ENCODE results near the gene NADK.
"Not testable (repeated sequence)": the region's sequence is repeated elsewhere in the genome, so short reads cannot be mapped to it uniquely, and the experiment has no call there.

The NADK gene

DNA sequence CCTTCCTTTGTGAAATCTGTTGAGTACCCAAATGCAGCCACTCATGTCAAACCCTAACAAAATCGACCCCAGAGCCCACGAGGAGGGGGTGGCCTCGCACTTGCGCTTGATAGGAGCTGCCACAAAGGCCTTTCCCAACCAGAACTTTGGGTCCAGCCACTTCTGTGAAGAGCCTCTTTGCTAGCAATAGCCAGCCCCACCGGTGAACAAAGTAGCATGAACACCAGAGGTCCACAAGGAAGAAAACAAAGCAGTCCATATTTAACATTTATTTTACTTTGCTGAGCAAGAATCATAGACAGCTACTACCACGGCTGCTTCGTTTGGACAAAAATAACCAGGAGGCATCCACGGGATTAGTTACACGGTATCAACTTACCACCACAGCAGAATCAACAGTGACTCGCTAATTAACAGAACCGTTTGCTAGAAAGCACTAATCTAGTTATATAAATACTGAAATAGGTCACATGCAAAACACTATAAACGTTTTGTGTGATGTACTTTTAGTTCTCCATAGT lies 51.1 kb downstream of the NADK start:
- not testable (repeated sequence) for DNase-seq; H4K8ac ChIP-seq (ENCODE audit: low read length); H3K18ac ChIP-seq (ENCODE audit: low read depth in 1 of 2, low read length in 2 of 2); H2AFZ ChIP-seq (ENCODE audit: low read depth, low read length); H3K4me3 ChIP-seq (ENCODE audit: insufficient read depth in 1 of 2, low read depth in 1 of 2, low read length in 2 of 2); H2AK5ac ChIP-seq (ENCODE audit: low read length, severe bottlenecking); H3K4me1 ChIP-seq (ENCODE audit: control insufficient read depth, insufficient read depth, low read depth, low read length); H3K27me3 ChIP-seq (ENCODE audit: control insufficient read depth in 1 of 2, insufficient read depth in 1 of 2, low read length in 2 of 2); H3K9me3 ChIP-seq (ENCODE audit: control insufficient read depth, low read length); H3K4me2 ChIP-seq (ENCODE audit: low read length, poor library complexity, severe bottlenecking); H2BK5ac ChIP-seq (ENCODE audit: low read depth, low read length, poor library complexity, severe bottlenecking); H3K14ac ChIP-seq (ENCODE audit: low read length in 2 of 2); H3K79me1 ChIP-seq (replicated peaks; ENCODE audit: low read length, poor library complexity, severe bottlenecking); H2BK15ac ChIP-seq (ENCODE audit: low read depth, poor library complexity, severe bottlenecking); H3K4ac ChIP-seq (ENCODE audit: low read depth in 1 of 2, low read length in 2 of 2); H2BK120ac ChIP-seq (ENCODE audit: low read depth, low read length); H4K91ac ChIP-seq (ENCODE audit: low read length); H3K27ac ChIP-seq (ENCODE audit: low read length, poor library complexity, severe bottlenecking); H3K23ac ChIP-seq (ENCODE audit: low read length in 2 of 2); H2BK12ac ChIP-seq (ENCODE audit: low read length in 2 of 2)
- H3K9ac ChIP-seq (ENCODE audit: low read length): peak overlapping the region; percentile 18
- peaks cover 16 to 18% of the 10 kb centered on the region in 2 experiments for H3K36me3 ChIP-seq (ENCODE audit: control insufficient read depth in 1 of 2, insufficient read depth in 2 of 2, low read depth in 1 of 2, low read length in 2 of 2)
- 95% methylated on average over 5 of the region's 12 CpGs for WGBS

DNA sequence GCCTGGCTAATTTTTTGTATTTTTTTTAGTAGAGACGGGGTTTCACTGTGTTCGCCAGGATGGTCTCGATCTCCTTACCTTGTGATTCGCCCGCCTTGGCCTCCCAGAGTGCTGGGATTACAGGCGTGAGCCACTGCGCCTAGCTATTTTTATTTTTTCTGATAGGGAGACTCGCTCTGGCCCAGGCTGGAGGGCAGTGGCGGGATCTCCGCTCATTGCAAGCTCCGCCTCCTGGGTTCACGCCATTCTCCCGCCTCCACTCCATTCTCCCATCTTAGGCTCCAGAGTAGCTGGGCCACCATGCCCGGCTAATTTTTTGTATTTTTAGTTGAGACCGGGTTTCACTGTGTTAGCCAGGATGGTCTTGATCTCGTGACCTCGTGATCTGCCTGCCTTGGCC lies 52.2 kb downstream of the NADK start:
- not testable (repeated sequence) for H2BK5ac ChIP-seq (ENCODE audit: low read depth, low read length, poor library complexity, severe bottlenecking); H3K9me3 ChIP-seq (ENCODE audit: control insufficient read depth, low read length); H3K4me2 ChIP-seq (ENCODE audit: low read length, poor library complexity, severe bottlenecking); H3K27ac ChIP-seq (ENCODE audit: low read length, poor library complexity, severe bottlenecking); H3K79me1 ChIP-seq (replicated peaks; ENCODE audit: low read length, poor library complexity, severe bottlenecking); H2BK15ac ChIP-seq (ENCODE audit: low read depth, poor library complexity, severe bottlenecking); H3K4me1 ChIP-seq (ENCODE audit: control insufficient read depth, insufficient read depth, low read depth, low read length); DNase-seq; H4K8ac ChIP-seq (ENCODE audit: low read length); H3K4ac ChIP-seq (ENCODE audit: low read depth in 1 of 2, low read length in 2 of 2); H2BK12ac ChIP-seq (ENCODE audit: low read length in 2 of 2); H2AK5ac ChIP-seq (ENCODE audit: low read length, severe bottlenecking); H2AFZ ChIP-seq (ENCODE audit: low read depth, low read length); H3K23ac ChIP-seq (ENCODE audit: low read length in 2 of 2); H3K27me3 ChIP-seq (ENCODE audit: control insufficient read depth in 1 of 2, insufficient read depth in 1 of 2, low read length in 2 of 2); H4K91ac ChIP-seq (ENCODE audit: low read length); H3K4me3 ChIP-seq (ENCODE audit: insufficient read depth in 1 of 2, low read depth in 1 of 2, low read length in 2 of 2); H3K18ac ChIP-seq (ENCODE audit: low read depth in 1 of 2, low read length in 2 of 2); H3K9ac ChIP-seq (ENCODE audit: low read length); H3K14ac ChIP-seq (ENCODE audit: low read length in 2 of 2); H2BK120ac ChIP-seq (ENCODE audit: low read depth, low read length)
- 96% methylated on average over 17 of the region's 17 CpGs for WGBS
- H3K36me3 ChIP-seq (ENCODE audit: control insufficient read depth in 1 of 2, insufficient read depth in 2 of 2, low read depth in 1 of 2, low read length in 2 of 2): peaks cover 13 to 16% of the 10 kb centered on the region in 2 experiments

GRCh38 chr1:1724035-1724864 lies 54.0 kb downstream of the NADK start, which contains the start of gene CDK11A:
CDK11A (minus strand) TSS chr1:1724357; CDS start chr1:1722818, 1,539 bp downstream.
- peak within 1 kb of the TSS; percentile 69 for H3K27ac ChIP-seq (ENCODE audit: low read length, poor library complexity, severe bottlenecking)
- peak within 1 kb of the TSS; percentile 88 for H3K9ac ChIP-seq (ENCODE audit: low read length)
- not testable (repeated sequence) for H2BK120ac ChIP-seq (ENCODE audit: low read depth, low read length); H3K4ac ChIP-seq (ENCODE audit: low read depth in 1 of 2, low read length in 2 of 2); H3K4me1 ChIP-seq (ENCODE audit: control insufficient read depth, insufficient read depth, low read depth, low read length); H2AK5ac ChIP-seq (ENCODE audit: low read length, severe bottlenecking); H4K91ac ChIP-seq (ENCODE audit: low read length); H3K23ac ChIP-seq (ENCODE audit: low read length in 2 of 2); H3K4me2 ChIP-seq (ENCODE audit: low read length, poor library complexity, severe bottlenecking); H2BK12ac ChIP-seq (ENCODE audit: low read length in 2 of 2); H2BK15ac ChIP-seq (ENCODE audit: low read depth, poor library complexity, severe bottlenecking); H3K27me3 ChIP-seq (ENCODE audit: control insufficient read depth in 1 of 2, insufficient read depth in 1 of 2, low read length in 2 of 2); H3K14ac ChIP-seq (ENCODE audit: low read length in 2 of 2); H3K9me3 ChIP-seq (ENCODE audit: control insufficient read depth, low read length); H2BK5ac ChIP-seq (ENCODE audit: low read depth, low read length, poor library complexity, severe bottlenecking)
- H3K18ac ChIP-seq (ENCODE audit: low read depth in 1 of 2, low read length in 2 of 2): peak within 1 kb of the TSS; percentile 48 to 64
- H3K79me1 ChIP-seq (replicated peaks; ENCODE audit: low read length, poor library complexity, severe bottlenecking): peaks cover 10% of the 10 kb centered on the region
- peak within 1 kb of the TSS; percentile 61 for H2AFZ ChIP-seq (ENCODE audit: low read depth, low read length)
- peak; percentile 100 for DNase-seq
- H3K4me3 ChIP-seq (ENCODE audit: insufficient read depth in 1 of 2, low read depth in 1 of 2, low read length in 2 of 2): peak within 1 kb of the TSS; percentile 70 to 81
- H3K36me3 ChIP-seq (ENCODE audit: control insufficient read depth in 1 of 2, insufficient read depth in 2 of 2, low read depth in 1 of 2, low read length in 2 of 2): peaks cover 19 to 22% of the 10 kb centered on the region in 2 experiments
- peak within 1 kb of the TSS; percentile 12 for H4K8ac ChIP-seq (ENCODE audit: low read length)
- 0% methylated on average over 34 of the region's 78 CpGs for WGBS

GRCh38 chr1:1721201-1721600 lies 57.1 kb downstream of the NADK start:
- H3K27ac ChIP-seq (ENCODE audit: low read length, poor library complexity, severe bottlenecking): no peak overlapping the region
- no peaks in the 10 kb centered on the region for H3K4me1 ChIP-seq (ENCODE audit: control insufficient read depth, insufficient read depth, low read depth, low read length)
- H3K9me3 ChIP-seq (ENCODE audit: control insufficient read depth, low read length): no peaks in the 10 kb centered on the region
- no peak overlapping the region for H3K4me2 ChIP-seq (ENCODE audit: low read length, poor library complexity, severe bottlenecking)
- WGBS: 95% methylated on average over 6 of the region's 7 CpGs
- no peak overlapping the region for H2BK15ac ChIP-seq (ENCODE audit: low read depth, poor library complexity, severe bottlenecking)
- no peak overlapping the region for H3K9ac ChIP-seq (ENCODE audit: low read length)
- no peak overlapping the region for H3K23ac ChIP-seq (ENCODE audit: low read length in 2 of 2)
- H2AFZ ChIP-seq (ENCODE audit: low read depth, low read length): no peak overlapping the region
- no peak overlapping the region for H3K14ac ChIP-seq (ENCODE audit: low read length in 2 of 2)
- no peak overlapping the region for H2BK12ac ChIP-seq (ENCODE audit: low read length in 2 of 2)
- no peak overlapping the region for H3K4me3 ChIP-seq (ENCODE audit: insufficient read depth in 1 of 2, low read depth in 1 of 2, low read length in 2 of 2)
- H2AK5ac ChIP-seq (ENCODE audit: low read length, severe bottlenecking): no peak overlapping the region
- H2BK120ac ChIP-seq (ENCODE audit: low read depth, low read length): no peak overlapping the region
- H3K36me3 ChIP-seq (ENCODE audit: control insufficient read depth in 1 of 2, insufficient read depth in 2 of 2, low read depth in 1 of 2, low read length in 2 of 2): peaks cover 38 to 45% of the 10 kb centered on the region in 2 experiments
- H3K18ac ChIP-seq (ENCODE audit: low read depth in 1 of 2, low read length in 2 of 2): no peak overlapping the region
- no peak overlapping the region for H2BK5ac ChIP-seq (ENCODE audit: low read depth, low read length, poor library complexity, severe bottlenecking)
- peaks cover 10% of the 10 kb centered on the region for H3K79me1 ChIP-seq (replicated peaks; ENCODE audit: low read length, poor library complexity, severe bottlenecking)
- no peak overlapping the region for H4K91ac ChIP-seq (ENCODE audit: low read length)
- no peak for DNase-seq
- H4K8ac ChIP-seq (ENCODE audit: low read length): no peak overlapping the region
- no peaks in the 10 kb centered on the region for H3K27me3 ChIP-seq (ENCODE audit: control insufficient read depth in 1 of 2, insufficient read depth in 1 of 2, low read length in 2 of 2)
- H3K4ac ChIP-seq (ENCODE audit: low read depth in 1 of 2, low read length in 2 of 2): no peak overlapping the region

Data from mesenchymal stem cell (in vitro differentiated cells and primary cell).